HL-60 (cell line): ENCODE data around the gene ARRB1.

Experiments
- DNase-seq, 2 experiments: peaks; one replicate each; pipeline ENCODE4 v3.0.0-alpha.2; 2010 to 2020; ENCODE audit warnings: low read depth in 1 of 2, low spot score in 1 of 2
- H3K27ac ChIP-seq: fragments of 250-450 bp; sonication (Bioruptor Pico); replicated peaks from 2 replicates; pipeline ENCODE4 v1.5.1; 2020; ENCODE audit warnings: mild to moderate bottlenecking, moderate library complexity
- H3K27me3 ChIP-seq: fragments of 250-450 bp; sonication (Bioruptor Pico); 2 replicates; pipeline ENCODE4 v1.5.1; 2021; ENCODE audit warnings: mild to moderate bottlenecking, moderate library complexity; ENCODE audit not compliant: insufficient read depth, poor library complexity, severe bottlenecking
- H3K4me3 ChIP-seq: replicated peaks from 2 replicates; pipeline ENCODE4 v1.5.1; 2011; ENCODE audit warnings: mild to moderate bottlenecking, control low read depth, low read length; ENCODE audit not compliant: insufficient read depth
- GABPA ChIP-seq: IDR thresholded peaks from 2 replicates; pipeline ENCODE4 v1.6.1; 2012; ENCODE audit warnings: low read depth
- POLR2AphosphoS5 ChIP-seq: IDR thresholded peaks from 2 replicates; pipeline ENCODE4 v1.6.1; 2012; ENCODE audit warnings: low read depth
- SPI1 ChIP-seq: IDR thresholded peaks from 2 replicates; pipeline ENCODE4 v1.6.1; 2012; ENCODE audit warnings: low read depth, mild to moderate bottlenecking, borderline replicate concordance
- TF ChIP-seq, protein P1 (sequence below): IDR thresholded peaks from one replicate; pipeline ENCODE4 v1.5.1; 2011; ENCODE audit warnings: low read length, control low read depth, inconsistent platforms; ENCODE audit not compliant: insufficient read depth
- TF ChIP-seq, protein P2 (sequence below): IDR thresholded peaks from 2 replicates; pipeline ENCODE4 v1.6.1; 2012; ENCODE audit warnings: low read depth; ENCODE audit not compliant: insufficient replicate concordance

Gene ARRB1

DNA sequence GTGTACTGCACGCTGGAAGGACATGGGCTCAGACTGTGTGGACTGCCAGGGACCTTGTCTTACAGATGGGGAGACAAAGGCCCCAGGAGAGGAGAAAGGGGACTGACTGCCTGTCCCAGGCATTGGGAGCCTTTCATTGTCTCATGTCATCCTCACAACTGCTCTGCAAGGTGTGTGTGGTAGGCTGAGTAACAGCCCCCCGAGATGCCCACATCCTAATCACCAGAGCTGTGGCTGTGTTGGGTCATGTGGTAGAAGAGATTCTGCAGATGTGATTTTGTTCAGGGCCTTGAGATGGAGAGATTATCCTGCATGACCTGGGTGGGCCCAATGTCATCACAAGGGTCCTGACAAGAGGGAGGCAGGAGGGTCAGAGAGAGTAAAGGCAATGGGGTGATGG, 39.1 kb downstream of the ARRB1 start:
- Histone ChIP-seq H3K27me3 (no peaks in the 10 kb centered on the region), H3K4me3 (no peak overlapping the region), H3K27ac (no peak overlapping the region)
- no peak for DNase-seq
- TF ChIP-seq GABPA (no peak), SPI1 (no peak), POLR2AphosphoS5 (no peak)
- TF ChIP-seq, protein P1, sequence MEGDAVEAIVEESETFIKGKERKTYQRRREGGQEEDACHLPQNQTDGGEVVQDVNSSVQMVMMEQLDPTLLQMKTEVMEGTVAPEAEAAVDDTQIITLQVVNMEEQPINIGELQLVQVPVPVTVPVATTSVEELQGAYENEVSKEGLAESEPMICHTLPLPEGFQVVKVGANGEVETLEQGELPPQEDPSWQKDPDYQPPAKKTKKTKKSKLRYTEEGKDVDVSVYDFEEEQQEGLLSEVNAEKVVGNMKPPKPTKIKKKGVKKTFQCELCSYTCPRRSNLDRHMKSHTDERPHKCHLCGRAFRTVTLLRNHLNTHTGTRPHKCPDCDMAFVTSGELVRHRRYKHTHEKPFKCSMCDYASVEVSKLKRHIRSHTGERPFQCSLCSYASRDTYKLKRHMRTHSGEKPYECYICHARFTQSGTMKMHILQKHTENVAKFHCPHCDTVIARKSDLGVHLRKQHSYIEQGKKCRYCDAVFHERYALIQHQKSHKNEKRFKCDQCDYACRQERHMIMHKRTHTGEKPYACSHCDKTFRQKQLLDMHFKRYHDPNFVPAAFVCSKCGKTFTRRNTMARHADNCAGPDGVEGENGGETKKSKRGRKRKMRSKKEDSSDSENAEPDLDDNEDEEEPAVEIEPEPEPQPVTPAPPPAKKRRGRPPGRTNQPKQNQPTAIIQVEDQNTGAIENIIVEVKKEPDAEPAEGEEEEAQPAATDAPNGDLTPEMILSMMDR: no peak
- TF ChIP-seq, protein P2, sequence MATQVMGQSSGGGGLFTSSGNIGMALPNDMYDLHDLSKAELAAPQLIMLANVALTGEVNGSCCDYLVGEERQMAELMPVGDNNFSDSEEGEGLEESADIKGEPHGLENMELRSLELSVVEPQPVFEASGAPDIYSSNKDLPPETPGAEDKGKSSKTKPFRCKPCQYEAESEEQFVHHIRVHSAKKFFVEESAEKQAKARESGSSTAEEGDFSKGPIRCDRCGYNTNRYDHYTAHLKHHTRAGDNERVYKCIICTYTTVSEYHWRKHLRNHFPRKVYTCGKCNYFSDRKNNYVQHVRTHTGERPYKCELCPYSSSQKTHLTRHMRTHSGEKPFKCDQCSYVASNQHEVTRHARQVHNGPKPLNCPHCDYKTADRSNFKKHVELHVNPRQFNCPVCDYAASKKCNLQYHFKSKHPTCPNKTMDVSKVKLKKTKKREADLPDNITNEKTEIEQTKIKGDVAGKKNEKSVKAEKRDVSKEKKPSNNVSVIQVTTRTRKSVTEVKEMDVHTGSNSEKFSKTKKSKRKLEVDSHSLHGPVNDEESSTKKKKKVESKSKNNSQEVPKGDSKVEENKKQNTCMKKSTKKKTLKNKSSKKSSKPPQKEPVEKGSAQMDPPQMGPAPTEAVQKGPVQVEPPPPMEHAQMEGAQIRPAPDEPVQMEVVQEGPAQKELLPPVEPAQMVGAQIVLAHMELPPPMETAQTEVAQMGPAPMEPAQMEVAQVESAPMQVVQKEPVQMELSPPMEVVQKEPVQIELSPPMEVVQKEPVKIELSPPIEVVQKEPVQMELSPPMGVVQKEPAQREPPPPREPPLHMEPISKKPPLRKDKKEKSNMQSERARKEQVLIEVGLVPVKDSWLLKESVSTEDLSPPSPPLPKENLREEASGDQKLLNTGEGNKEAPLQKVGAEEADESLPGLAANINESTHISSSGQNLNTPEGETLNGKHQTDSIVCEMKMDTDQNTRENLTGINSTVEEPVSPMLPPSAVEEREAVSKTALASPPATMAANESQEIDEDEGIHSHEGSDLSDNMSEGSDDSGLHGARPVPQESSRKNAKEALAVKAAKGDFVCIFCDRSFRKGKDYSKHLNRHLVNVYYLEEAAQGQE: no peak

DNA sequence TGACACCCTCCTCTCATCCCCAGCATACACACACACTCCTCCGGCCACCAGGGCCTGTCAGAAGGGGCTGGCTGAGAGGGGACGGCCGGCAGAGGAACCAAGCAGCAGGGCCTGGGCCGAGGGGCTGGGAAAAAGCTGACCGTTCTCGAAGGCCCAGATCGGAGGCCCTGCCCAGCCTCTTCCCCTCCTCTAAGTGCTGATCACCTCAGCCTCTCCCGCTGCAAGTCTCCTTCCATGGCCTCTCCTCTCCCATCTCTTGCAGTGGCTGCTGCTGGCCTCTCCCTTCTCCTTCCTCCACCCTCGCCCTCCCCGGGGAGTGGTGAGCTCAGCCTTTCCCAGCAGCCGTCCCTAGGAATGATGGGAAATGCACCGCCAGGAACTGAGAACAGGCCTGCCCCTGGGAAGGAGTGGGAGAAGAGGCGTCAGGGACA, 39.6 kb downstream of the ARRB1 start:
- no peak overlapping the region for H3K27ac ChIP-seq
- no peak overlapping the region for H3K4me3 ChIP-seq
- no peak for DNase-seq
- TF ChIP-seq, protein P1: no peak
- TF ChIP-seq POLR2AphosphoS5: no peak
- TF ChIP-seq SPI1: no peak
- TF ChIP-seq, protein P2: no peak
- TF ChIP-seq GABPA: no peak
- H3K27me3 ChIP-seq: no peaks in the 10 kb centered on the region

DNA sequence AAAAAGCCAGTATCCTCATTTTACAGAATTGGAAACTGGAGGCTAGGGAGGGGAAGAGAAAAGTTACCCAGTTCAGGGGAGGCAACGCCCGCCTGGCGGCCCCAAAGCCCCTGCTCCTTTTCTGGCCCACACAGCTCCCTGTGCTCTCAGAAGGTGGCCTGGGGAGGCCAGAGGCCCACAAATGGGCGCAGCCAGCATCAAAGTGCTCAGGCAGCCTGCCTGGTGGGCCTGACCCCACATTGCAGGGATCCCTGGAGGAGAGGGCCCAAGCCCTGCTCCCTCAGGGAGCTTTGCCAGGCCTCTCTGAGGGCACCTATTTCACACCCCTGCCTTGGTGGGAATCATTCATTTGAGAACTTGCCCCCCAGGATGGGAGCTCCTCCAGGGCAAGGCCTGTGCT, 42.5 kb downstream of the ARRB1 start:
- Histone ChIP-seq H3K27me3 (no peaks in the 10 kb centered on the region), H3K27ac (no peak overlapping the region), H3K4me3 (no peak overlapping the region)
- no peak for DNase-seq
- TF ChIP-seq POLR2AphosphoS5 (no peak), GABPA (no peak), SPI1 (no peak)
- TF ChIP-seq, protein P1: no peak
- TF ChIP-seq, protein P2: no peak
